ENCODE data around the gene CST8.

Gene CST8

DNA sequence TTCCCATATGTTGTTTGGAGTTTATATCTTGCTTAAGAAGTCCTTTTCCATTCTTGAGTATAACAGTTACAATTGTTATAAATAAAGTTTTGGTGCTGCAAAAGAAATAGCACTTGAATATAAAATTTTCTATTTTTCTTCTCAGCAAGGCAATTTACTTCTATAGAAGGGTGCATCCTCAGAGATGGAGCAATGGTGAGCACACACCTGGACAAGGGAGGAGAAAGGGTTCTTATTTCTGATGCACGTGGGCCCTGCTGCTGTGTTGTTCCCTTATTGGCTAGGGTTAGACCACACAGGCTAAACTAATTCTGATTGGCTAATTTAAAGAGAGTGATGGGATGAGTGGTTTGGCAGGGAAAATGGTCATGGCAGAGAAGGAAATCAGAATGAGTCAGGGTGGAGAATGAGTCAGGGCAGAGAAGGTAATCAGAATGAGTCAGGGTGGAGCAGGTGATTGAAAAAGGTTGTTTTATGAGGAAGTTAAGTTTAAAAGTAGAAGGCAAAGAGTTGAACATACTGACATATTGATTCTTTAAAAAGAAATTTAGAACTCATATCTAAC, 38.0 kb downstream of the CST8 start:
- CTCF ChIA-PET = no interaction called here
- H3K9me3 ChIP-seq (ENCODE audit: control insufficient read depth, insufficient read depth, low read depth, low read length) = no peaks in the 10 kb centered on the region
- H3K36me3 ChIP-seq (ENCODE audit: control insufficient read depth in 2 of 2, insufficient read depth in 1 of 2, low read length in 2 of 2) = no peaks in the 10 kb centered on the region
- POLR2A ChIA-PET = no interaction called here
- H3K4me3 ChIP-seq (ENCODE audit: low read depth, low read length) = no peak overlapping the region
- no peak overlapping the region for H3K27ac ChIP-seq (ENCODE audit: extremely low read depth, low read depth, low read length)
- TF ChIP-seq SETDB1 (IDR thresholded peaks at IDR 0.05; ENCODE audit: insufficient read length, low read length) (peak; percentile 89), ZNF623 (tag by site-specific recombination; IDR thresholded peaks at IDR 0.05) (no peak), ZIC2 (tag by site-specific recombination; IDR thresholded peaks at IDR 0.05) (no peak), ZNF184 (tag by site-specific recombination; IDR thresholded peaks at IDR 0.05) (peak; percentile 96), PRDM1 (tag by site-specific recombination; IDR thresholded peaks at IDR 0.05) (0 out of 2 replicates have a peak, but pooled peaks have one; percentile 46), ZNF174 (tag by site-specific recombination; IDR thresholded peaks at IDR 0.05) (no peak), BCL11B (tag by site-specific recombination; IDR thresholded peaks at IDR 0.05; ENCODE audit: low read depth) (no peak), ZNF791 (tag by site-specific recombination; IDR thresholded peaks at IDR 0.05) (no peak)
- H3K4me1 ChIP-seq (ENCODE audit: control insufficient read depth, insufficient read depth, low read length) = no peaks in the 10 kb centered on the region

DNA sequence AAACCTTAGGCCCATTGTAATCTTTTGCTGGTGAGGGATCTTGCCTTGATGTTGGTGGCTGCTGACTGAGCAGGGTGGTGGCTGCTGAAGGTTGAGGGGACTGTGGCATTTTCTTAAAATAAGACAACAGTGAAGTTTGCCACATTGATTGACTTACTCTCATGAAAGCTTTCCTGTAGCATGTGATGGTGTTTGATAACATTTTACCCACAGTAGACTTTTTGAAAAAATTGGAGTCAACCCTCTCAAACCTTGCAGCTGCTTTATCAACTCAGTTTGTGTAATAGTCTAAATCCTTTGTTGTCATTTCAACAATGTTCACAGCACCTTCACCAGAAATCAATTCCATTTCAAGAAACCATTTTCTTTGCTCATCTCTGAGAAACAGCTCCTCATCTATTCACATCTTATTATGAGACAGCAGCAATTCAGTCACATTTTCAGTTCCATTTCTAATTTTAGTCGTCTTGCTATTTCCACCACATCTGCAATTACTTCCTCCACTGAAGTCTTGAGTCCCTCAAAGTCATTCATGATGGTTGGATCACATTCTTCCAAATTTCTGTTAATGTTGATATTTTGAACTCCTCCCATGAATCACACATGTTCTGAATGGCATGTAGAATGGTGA, 40.1 kb downstream of the CST8 start:
- CTCF ChIA-PET = interaction anchor here (0.5 kb wide), 1 partner anchor 10 kb away, joined by 4 read pairs; no protein-coding TSS in a partner anchor
- H3K9me3 ChIP-seq (ENCODE audit: control insufficient read depth, insufficient read depth, low read depth, low read length) = no peaks in the 10 kb centered on the region
- no peak overlapping the region for H3K27ac ChIP-seq (ENCODE audit: extremely low read depth, low read depth, low read length)
- H3K36me3 ChIP-seq (ENCODE audit: control insufficient read depth in 2 of 2, insufficient read depth in 1 of 2, low read length in 2 of 2) = no peaks in the 10 kb centered on the region
- TF ChIP-seq YY1 (tag by site-specific recombination; IDR thresholded peaks at IDR 0.05) (no peak), SP3 (tag by site-specific recombination; IDR thresholded peaks at IDR 0.05) (no peak)
- POLR2A ChIA-PET = interaction anchor here (0.7 kb wide), 1 partner anchor 166 kb away, joined by 5 read pairs; no protein-coding TSS in a partner anchor
- no peaks in the 10 kb centered on the region for H3K4me1 ChIP-seq (ENCODE audit: control insufficient read depth, insufficient read depth, low read length)
- H3K4me3 ChIP-seq (ENCODE audit: low read depth, low read length) = no peak overlapping the region

DNA sequence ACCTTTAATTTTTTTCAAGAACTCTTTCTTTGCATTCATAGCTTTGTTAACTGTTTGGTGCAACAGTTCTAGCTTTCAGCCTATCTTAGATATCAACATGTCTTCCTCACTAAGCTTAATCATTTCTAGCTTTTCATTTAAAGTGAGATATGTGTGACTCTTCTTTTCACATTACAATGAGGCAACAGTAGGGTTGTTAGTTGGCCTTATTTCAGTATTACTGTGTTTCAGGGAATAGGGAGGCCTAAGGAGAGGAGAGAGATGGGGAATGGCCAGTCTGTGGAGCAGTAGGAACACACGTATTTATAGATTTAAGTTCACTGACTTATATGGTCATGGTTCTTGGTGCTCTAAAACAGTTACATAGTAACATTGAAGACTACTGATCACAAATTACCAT, 41.6 kb downstream of the CST8 start:
- CTCF ChIA-PET = interaction anchor here (0.5 to 0.6 kb wide), 2 partner anchors 163 to 1532 kb away, joined by 3 to 4 read pairs; no protein-coding TSS in a partner anchor
- no peaks in the 10 kb centered on the region for H3K9me3 ChIP-seq (ENCODE audit: control insufficient read depth, insufficient read depth, low read depth, low read length)

More for the DNA sequence above, 41.6 kb downstream of the CST8 start:
- H3K36me3 ChIP-seq (ENCODE audit: control insufficient read depth in 2 of 2, insufficient read depth in 1 of 2, low read length in 2 of 2) = no peaks in the 10 kb centered on the region
- TF ChIP-seq ZNF76 (tag by site-specific recombination; IDR thresholded peaks at IDR 0.05; ENCODE audit: borderline replicate concordance, low read depth) = no peak
- no peak for TF ChIP-seq YY1 (tag by site-specific recombination; IDR thresholded peaks at IDR 0.05)
- TF ChIP-seq, protein P1, sequence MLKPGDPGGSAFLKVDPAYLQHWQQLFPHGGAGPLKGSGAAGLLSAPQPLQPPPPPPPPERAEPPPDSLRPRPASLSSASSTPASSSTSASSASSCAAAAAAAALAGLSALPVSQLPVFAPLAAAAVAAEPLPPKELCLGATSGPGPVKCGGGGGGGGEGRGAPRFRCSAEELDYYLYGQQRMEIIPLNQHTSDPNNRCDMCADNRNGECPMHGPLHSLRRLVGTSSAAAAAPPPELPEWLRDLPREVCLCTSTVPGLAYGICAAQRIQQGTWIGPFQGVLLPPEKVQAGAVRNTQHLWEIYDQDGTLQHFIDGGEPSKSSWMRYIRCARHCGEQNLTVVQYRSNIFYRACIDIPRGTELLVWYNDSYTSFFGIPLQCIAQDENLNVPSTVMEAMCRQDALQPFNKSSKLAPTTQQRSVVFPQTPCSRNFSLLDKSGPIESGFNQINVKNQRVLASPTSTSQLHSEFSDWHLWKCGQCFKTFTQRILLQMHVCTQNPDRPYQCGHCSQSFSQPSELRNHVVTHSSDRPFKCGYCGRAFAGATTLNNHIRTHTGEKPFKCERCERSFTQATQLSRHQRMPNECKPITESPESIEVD (tag by site-specific recombination; IDR thresholded peaks at IDR 0.05) = no peak
- TF ChIP-seq, protein P2, sequence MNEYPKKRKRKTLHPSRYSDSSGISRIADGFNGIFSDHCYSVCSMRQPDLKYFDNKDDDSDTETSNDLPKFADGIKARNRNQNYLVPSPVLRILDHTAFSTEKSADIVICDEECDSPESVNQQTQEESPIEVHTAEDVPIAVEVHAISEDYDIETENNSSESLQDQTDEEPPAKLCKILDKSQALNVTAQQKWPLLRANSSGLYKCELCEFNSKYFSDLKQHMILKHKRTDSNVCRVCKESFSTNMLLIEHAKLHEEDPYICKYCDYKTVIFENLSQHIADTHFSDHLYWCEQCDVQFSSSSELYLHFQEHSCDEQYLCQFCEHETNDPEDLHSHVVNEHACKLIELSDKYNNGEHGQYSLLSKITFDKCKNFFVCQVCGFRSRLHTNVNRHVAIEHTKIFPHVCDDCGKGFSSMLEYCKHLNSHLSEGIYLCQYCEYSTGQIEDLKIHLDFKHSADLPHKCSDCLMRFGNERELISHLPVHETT (tag by site-specific recombination; IDR thresholded peaks at IDR 0.05) = no peak
- no peak for TF ChIP-seq ZNF391 (tag by site-specific recombination; IDR thresholded peaks at IDR 0.05; ENCODE audit: borderline replicate concordance, low read depth)
- TF ChIP-seq, protein P3, sequence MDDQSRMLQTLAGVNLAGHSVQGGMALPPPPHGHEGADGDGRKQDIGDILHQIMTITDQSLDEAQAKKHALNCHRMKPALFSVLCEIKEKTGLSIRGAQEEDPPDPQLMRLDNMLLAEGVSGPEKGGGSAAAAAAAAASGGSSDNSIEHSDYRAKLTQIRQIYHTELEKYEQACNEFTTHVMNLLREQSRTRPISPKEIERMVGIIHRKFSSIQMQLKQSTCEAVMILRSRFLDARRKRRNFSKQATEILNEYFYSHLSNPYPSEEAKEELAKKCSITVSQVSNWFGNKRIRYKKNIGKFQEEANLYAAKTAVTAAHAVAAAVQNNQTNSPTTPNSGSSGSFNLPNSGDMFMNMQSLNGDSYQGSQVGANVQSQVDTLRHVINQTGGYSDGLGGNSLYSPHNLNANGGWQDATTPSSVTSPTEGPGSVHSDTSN (CRISPR knock-in tag; IDR thresholded peaks at IDR 0.05) = no peak
- no peak for TF ChIP-seq ZNF747 (tag by site-specific recombination; IDR thresholded peaks at IDR 0.05)
- TF ChIP-seq ZNF366 (tag by site-specific recombination; conservative IDR thresholded peaks at IDR 0.05) = no peak
- no peak for TF ChIP-seq ZNF335 (tag by site-specific recombination; conservative IDR thresholded peaks at IDR 0.05)
- no peak for TF ChIP-seq TRIM28 (IDR thresholded peaks at IDR 0.05; ENCODE audit: borderline replicate concordance, low read length)
- TF ChIP-seq ZNF114 (tag by site-specific recombination; IDR thresholded peaks at IDR 0.05) = no peak
- TF ChIP-seq ZNF621 (tag by site-specific recombination; IDR thresholded peaks at IDR 0.05) = no peak
- no peak for TF ChIP-seq HOXD13 (CRISPR knock-in tag; IDR thresholded peaks at IDR 0.05; ENCODE audit: borderline replicate concordance)
- TF ChIP-seq ZNF341 (tag by site-specific recombination; IDR thresholded peaks at IDR 0.05; ENCODE audit: low read depth) = no peak
- H3K27ac ChIP-seq (ENCODE audit: extremely low read depth, low read depth, low read length) = no peak overlapping the region
- no peaks in the 10 kb centered on the region for H3K4me1 ChIP-seq (ENCODE audit: control insufficient read depth, insufficient read depth, low read length)
- H3K4me3 ChIP-seq (ENCODE audit: low read depth, low read length) = no peak overlapping the region
- POLR2A ChIA-PET = no interaction called here

Measured in HEK293 (cell line).